Memory B cell (primary cell): ENCODE measurements around the gene MGAT5.

Experiments
- ATAC-seq: fragments of 150-1000 bp; cut with Tn5 transposase; 2 replicates; pipeline ENCODE4 v1.10.0; 2021; ENCODE audit warnings: low read depth, mild to moderate bottlenecking, moderate library complexity
- DNase-seq, 2 donors: peaks; one replicate each; pipeline ENCODE4 v3.0.0; 2022; ENCODE audit warnings: low spot score in 2 of 2
- H3K27ac Mint-ChIP-seq: one replicate; pipeline ENCODE4 v1.8.0; 2022; ENCODE audit warnings: mild to moderate bottlenecking, moderate library complexity, mixed read lengths
- H3K27me3 Mint-ChIP-seq: one replicate; pipeline ENCODE4 v1.8.0; 2022; ENCODE audit warnings: mixed read lengths
- H3K36me3 Mint-ChIP-seq: one replicate; pipeline ENCODE4 v1.8.0; 2022; ENCODE audit warnings: mild to moderate bottlenecking, mixed read lengths
- H3K4me1 Mint-ChIP-seq: one replicate; pipeline ENCODE4 v1.8.0; 2022; ENCODE audit warnings: mixed read lengths
- H3K4me3 Mint-ChIP-seq: one replicate; pipeline ENCODE4 v1.8.0; 2022; ENCODE audit warnings: mild to moderate bottlenecking, moderate library complexity, mixed read lengths
- H3K9me3 Mint-ChIP-seq: one replicate; pipeline ENCODE4 v1.8.0; 2022; ENCODE audit warnings: mixed read lengths

MGAT5 gene

GRCh38 chr2:134253804-134254203 lies at the start of gene MGAT5:
TSS of gene MGAT5 (plus strand) at chr2:134254072. CDS start at chr2:134254404, 332 bp downstream.
- H3K36me3 Mint-ChIP-seq: peaks cover 11% of the 10 kb centered on the region
- H3K27me3 Mint-ChIP-seq: no peaks in the 10 kb centered on the region
- ATAC-seq (peak; percentile 68), DNase-seq (peak in 1 of 2 donors; percentile 42)
- no peaks in the 10 kb centered on the region for H3K9me3 Mint-ChIP-seq
- H3K27ac Mint-ChIP-seq: peak within 1 kb of the TSS; percentile 86
- H3K4me1 Mint-ChIP-seq: peaks cover 71% of the 10 kb centered on the region
- peak within 1 kb of the TSS; percentile 73 for H3K4me3 Mint-ChIP-seq

GRCh38 chr2:134205087-134205486 lies 48.8 kb upstream of the MGAT5 start:
- no peaks in the 10 kb centered on the region for H3K9me3 Mint-ChIP-seq
- H3K4me1 Mint-ChIP-seq: peaks cover 28% of the 10 kb centered on the region
- H3K36me3 Mint-ChIP-seq: peaks cover 2% of the 10 kb centered on the region
- DNase-seq: no peak
- ATAC-seq: no peak
- no peaks in the 10 kb centered on the region for H3K27me3 Mint-ChIP-seq
- no peak overlapping the region for H3K4me3 Mint-ChIP-seq
- no peak overlapping the region for H3K27ac Mint-ChIP-seq

- no peaks in the 10 kb centered on the region for H3K27me3 Mint-ChIP-seq
- H3K4me3 Mint-ChIP-seq: no peak overlapping the region
- DNase-seq (no peak), ATAC-seq (peak; percentile 68)
- peaks cover 25% of the 10 kb centered on the region for H3K4me1 Mint-ChIP-seq
- no peaks in the 10 kb centered on the region for H3K9me3 Mint-ChIP-seq
- no peak overlapping the region for H3K27ac Mint-ChIP-seq
- peaks cover 2% of the 10 kb centered on the region for H3K36me3 Mint-ChIP-seq
Observed at GRCh38 chr2:134206031-134206430, 47.8 kb upstream of the MGAT5 start.

- H3K27ac Mint-ChIP-seq: no peak overlapping the region
- no peak for DNase-seq
- H3K4me3 Mint-ChIP-seq: no peak overlapping the region
- ATAC-seq: no peak
- H3K36me3 Mint-ChIP-seq: peaks cover 2% of the 10 kb centered on the region
- peaks cover 25% of the 10 kb centered on the region for H3K4me1 Mint-ChIP-seq
- no peaks in the 10 kb centered on the region for H3K9me3 Mint-ChIP-seq
- no peaks in the 10 kb centered on the region for H3K27me3 Mint-ChIP-seq
Observed at GRCh38 chr2:134206573-134206972, 47.3 kb upstream of the MGAT5 start.

- Mint-ChIP-seq H3K4me3 (peak overlapping the region; percentile 21), H3K27ac (no peak overlapping the region)
- peak; percentile 43 to 46 for DNase-seq
Observed at GRCh38 chr2:134207589-134208209, 46.2 kb upstream of the MGAT5 start.

GRCh38 chr2:134208825-134209224 lies 45.0 kb upstream of the MGAT5 start:
- Mint-ChIP-seq H3K27ac (no peak overlapping the region), H3K4me1 (peaks cover 28% of the 10 kb centered on the region), H3K9me3 (no peaks in the 10 kb centered on the region)

More at GRCh38 chr2:134207589-134208209, 46.2 kb upstream of the MGAT5 start:
- ATAC-seq: peak; percentile 84
- H3K9me3 Mint-ChIP-seq: no peaks in the 10 kb centered on the region
- no peaks in the 10 kb centered on the region for H3K36me3 Mint-ChIP-seq
- no peaks in the 10 kb centered on the region for H3K27me3 Mint-ChIP-seq
- peaks cover 20% of the 10 kb centered on the region for H3K4me1 Mint-ChIP-seq

GRCh38 chr2:134212746-134213145 lies 41.1 kb upstream of the MGAT5 start:
- ATAC-seq (peak; percentile 21), DNase-seq (no peak)
- no peak overlapping the region for H3K4me3 Mint-ChIP-seq
- peak overlapping the region; percentile 80 for H3K27ac Mint-ChIP-seq
- no peaks in the 10 kb centered on the region for H3K9me3 Mint-ChIP-seq
- H3K36me3 Mint-ChIP-seq: peaks cover 8% of the 10 kb centered on the region
- no peaks in the 10 kb centered on the region for H3K27me3 Mint-ChIP-seq
- H3K4me1 Mint-ChIP-seq: peaks cover 43% of the 10 kb centered on the region

More at GRCh38 chr2:134208825-134209224, 45.0 kb upstream of the MGAT5 start:
- ATAC-seq: peak; percentile 43
- DNase-seq: no peak
- H3K27me3 Mint-ChIP-seq: no peaks in the 10 kb centered on the region
- H3K36me3 Mint-ChIP-seq: no peaks in the 10 kb centered on the region
- H3K4me3 Mint-ChIP-seq: no peak overlapping the region

GRCh38 chr2:134216152-134216829 lies 37.6 kb upstream of the MGAT5 start:
- ATAC-seq (no peak), DNase-seq (no peak)
- Mint-ChIP-seq H3K36me3 (peaks cover 8% of the 10 kb centered on the region), H3K4me3 (no peak overlapping the region), H3K27ac (peak overlapping the region; percentile 94), H3K9me3 (no peaks in the 10 kb centered on the region), H3K27me3 (no peaks in the 10 kb centered on the region), H3K4me1 (peaks cover 69% of the 10 kb centered on the region)

GRCh38 chr2:134217351-134217750 lies 36.5 kb upstream of the MGAT5 start:
- H3K9me3 Mint-ChIP-seq: no peaks in the 10 kb centered on the region
- no peak for DNase-seq
- no peak for ATAC-seq
- H3K4me1 Mint-ChIP-seq: peaks cover 74% of the 10 kb centered on the region
- peak overlapping the region; percentile 94 for H3K27ac Mint-ChIP-seq
- peaks cover 8% of the 10 kb centered on the region for H3K36me3 Mint-ChIP-seq
- H3K27me3 Mint-ChIP-seq: no peaks in the 10 kb centered on the region
- peak overlapping the region; percentile 8 for H3K4me3 Mint-ChIP-seq

- Mint-ChIP-seq H3K36me3 (peaks cover 8% of the 10 kb centered on the region), H3K9me3 (no peaks in the 10 kb centered on the region), H3K4me3 (peak overlapping the region; percentile 79), H3K27me3 (no peaks in the 10 kb centered on the region), H3K4me1 (peaks cover 70% of the 10 kb centered on the region), H3K27ac (peak overlapping the region; percentile 94)
- peak; percentile 46 for ATAC-seq
- no peak for DNase-seq
Observed at GRCh38 chr2:134217924-134218323, 35.9 kb upstream of the MGAT5 start.

GRCh38 chr2:134218414-134218813 lies 35.5 kb upstream of the MGAT5 start:
- peak in 1 of 2 donors; percentile 20 for DNase-seq
- no peaks in the 10 kb centered on the region for H3K9me3 Mint-ChIP-seq
- peaks cover 65% of the 10 kb centered on the region for H3K4me1 Mint-ChIP-seq
- peak; percentile 83 for ATAC-seq
- no peaks in the 10 kb centered on the region for H3K27me3 Mint-ChIP-seq
- peak overlapping the region; percentile 94 for H3K27ac Mint-ChIP-seq
- H3K4me3 Mint-ChIP-seq: peak overlapping the region; percentile 79
- peaks cover 8% of the 10 kb centered on the region for H3K36me3 Mint-ChIP-seq

- Mint-ChIP-seq H3K27ac (peak overlapping the region; percentile 94), H3K36me3 (peaks cover 8% of the 10 kb centered on the region), H3K4me3 (peak overlapping the region; percentile 79), H3K4me1 (peaks cover 64% of the 10 kb centered on the region), H3K27me3 (no peaks in the 10 kb centered on the region), H3K9me3 (no peaks in the 10 kb centered on the region)
- DNase-seq (peak; percentile 22 to 40), ATAC-seq (peak; percentile 71)
Observed at GRCh38 chr2:134218930-134219658, 34.8 kb upstream of the MGAT5 start.

GRCh38 chr2:134220344-134220974 lies 33.4 kb upstream of the MGAT5 start:
- Mint-ChIP-seq H3K27ac (peak overlapping the region; percentile 56), H3K27me3 (no peaks in the 10 kb centered on the region), H3K4me1 (peaks cover 62% of the 10 kb centered on the region), H3K9me3 (no peaks in the 10 kb centered on the region), H3K4me3 (peak overlapping the region; percentile 1), H3K36me3 (peaks cover under 1% of the 10 kb centered on the region)
- DNase-seq (no peak), ATAC-seq (no peak)

- Mint-ChIP-seq H3K4me3 (no peak overlapping the region), H3K36me3 (peaks cover 9% of the 10 kb centered on the region), H3K27me3 (no peaks in the 10 kb centered on the region), H3K4me1 (peaks cover 52% of the 10 kb centered on the region), H3K27ac (no peak overlapping the region), H3K9me3 (peaks cover 3% of the 10 kb centered on the region)
- DNase-seq (no peak), ATAC-seq (no peak)
Observed at GRCh38 chr2:134224005-134224404, 29.9 kb upstream of the MGAT5 start.
